Activated CD8-positive, alpha-beta T cell treated with anti-CD3 and anti-CD28 coated beads for 36 hours (primary cell): ENCODE data around the gene SOAT2. TPM values are rescaled to one million over a fixed set of nuclear protein-coding genes. Genes with fewer than 3 reads are reported as not detected.

Experiments
- ATAC-seq: fragments of 200-7000 bp; cut with Tn5 transposase; one replicate; pipeline ENCODE4 v1.10.0; 2021; ENCODE audit warnings: mild to moderate bottlenecking, moderate library complexity
- CTCF ChIA-PET: fragments of 350-600 bp; sonication (Branson Sonifier 250); formaldehyde crosslinking; loops from one replicate; lab custom pipeline; 2021; ENCODE audit warnings: antibody characterized with exemption; lab: Charles Lee
- POLR2A ChIA-PET: fragments of 350-600 bp; sonication (Branson Sonifier 250); formaldehyde crosslinking; loops from one replicate; lab custom pipeline; 2021; ENCODE audit warnings: antibody characterized with exemption; lab: Charles Lee
- DNase-seq: peaks from one replicate; pipeline ENCODE4 v3.0.0-alpha.2; 2020
- H3K27ac Mint-ChIP-seq: one replicate; pipeline ENCODE4 v1.8.0; 2021; ENCODE audit warnings: mild to moderate bottlenecking, mixed read lengths
- H3K27me3 Mint-ChIP-seq: one replicate; pipeline ENCODE4 v1.8.0; 2021; ENCODE audit warnings: mixed read lengths
- H3K36me3 Mint-ChIP-seq: one replicate; pipeline ENCODE4 v1.8.0; 2021; ENCODE audit warnings: low read depth, mixed read lengths
- H3K4me1 Mint-ChIP-seq: one replicate; pipeline ENCODE4 v1.8.0; 2021; ENCODE audit warnings: low read depth, mixed read lengths
- H3K4me3 Mint-ChIP-seq: one replicate; pipeline ENCODE4 v1.8.0; 2021; ENCODE audit warnings: mild to moderate bottlenecking, moderate library complexity, mixed read lengths
- H3K9me3 Mint-ChIP-seq: one replicate; pipeline ENCODE4 v1.8.0; 2021; ENCODE audit warnings: mixed read lengths
- CTCF ChIP-seq: fragments of 200-600 bp; IDR thresholded peaks from one replicate; pipeline ENCODE4 v1.8.0; 2022; ENCODE audit warnings: antibody characterized with exemption, mild to moderate bottlenecking
- intact Hi-C: fragments of 100-400 bp; cut with micrococcal nuclease; formaldehyde crosslinking; loops from one replicate; pipeline ENCODE4 v1.10.0; 2022
- total RNA-seq, 2 experiments: library from RNA; stranded (reverse); gene quantifications; one replicate each; pipeline ENCODE4 v1.2.3, GENCODE V29; 2021

Gene SOAT2
- total RNA-seq, 2 experiments from 2014 or later: 5.3 to 6.7 TPM

DNA sequence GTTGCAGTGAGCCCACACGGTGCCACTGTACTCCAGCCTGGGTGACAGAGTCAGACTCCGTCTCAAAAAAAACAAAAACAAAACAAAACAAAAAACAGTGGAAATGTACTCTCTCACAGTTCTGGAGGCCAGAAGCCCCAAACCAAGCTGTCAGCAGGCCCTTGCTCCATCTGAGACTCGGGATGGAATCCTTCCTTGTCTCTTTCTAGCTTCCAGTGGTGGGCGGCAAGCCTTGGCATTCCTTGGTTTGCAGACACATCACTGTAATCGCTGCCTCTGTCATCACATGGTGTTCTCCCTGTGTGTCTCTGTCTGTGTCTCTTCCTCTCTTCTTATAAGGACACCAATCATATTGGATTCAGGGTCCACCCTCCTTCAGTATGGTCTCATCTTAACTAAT lies 47.0 kb upstream of the SOAT2 start:
- no peaks in the 10 kb centered on the region for H3K36me3 Mint-ChIP-seq
- no peak for TF ChIP-seq CTCF
- no peak overlapping the region for H3K27ac Mint-ChIP-seq
- DNase-seq (no peak), ATAC-seq (no peak)
- H3K4me3 Mint-ChIP-seq: no peak overlapping the region
- H3K9me3 Mint-ChIP-seq: no peaks in the 10 kb centered on the region
- ChIA-PET CTCF (interaction anchor here (1.1 to 7.5 kb wide), 4 partner anchors 9 to 172 kb away, joined by 4 to 93 read pairs (median 13); partner anchors contain the start of gene IGFBP6), POLR2A (interaction anchor here (0.6 to 2.8 kb wide), 5 partner anchors 15 to 42 kb away, joined by 3 to 9 read pairs (median 4); partner anchors contain the start of gene SPRYD3)
- H3K27me3 Mint-ChIP-seq: no peaks in the 10 kb centered on the region
- H3K4me1 Mint-ChIP-seq: peaks cover 6% of the 10 kb centered on the region
- intact Hi-C loops: no loop called here

- intact Hi-C loops: no loop called here
- CTCF ChIA-PET: interaction anchor here (1.3 to 7.5 kb wide), 3 partner anchors 9 to 42 kb away, joined by 4 to 93 read pairs (median 8); no protein-coding TSS in a partner anchor
- no peak for ATAC-seq
- Mint-ChIP-seq H3K27ac (no peak overlapping the region), H3K36me3 (no peaks in the 10 kb centered on the region), H3K4me3 (no peak overlapping the region), H3K4me1 (peaks cover 6% of the 10 kb centered on the region), H3K9me3 (no peaks in the 10 kb centered on the region), H3K27me3 (no peaks in the 10 kb centered on the region)
- no peak for DNase-seq
- no peak for TF ChIP-seq CTCF
- POLR2A ChIA-PET: interaction anchor here (0.6 to 2.8 kb wide), 4 partner anchors 14 to 42 kb away, joined by 3 to 9 read pairs (median 4); partner anchors contain the start of gene SPRYD3
Observed at GRCh38 chr12:53056901-53057300, 46.4 kb upstream of the SOAT2 start.

DNA sequence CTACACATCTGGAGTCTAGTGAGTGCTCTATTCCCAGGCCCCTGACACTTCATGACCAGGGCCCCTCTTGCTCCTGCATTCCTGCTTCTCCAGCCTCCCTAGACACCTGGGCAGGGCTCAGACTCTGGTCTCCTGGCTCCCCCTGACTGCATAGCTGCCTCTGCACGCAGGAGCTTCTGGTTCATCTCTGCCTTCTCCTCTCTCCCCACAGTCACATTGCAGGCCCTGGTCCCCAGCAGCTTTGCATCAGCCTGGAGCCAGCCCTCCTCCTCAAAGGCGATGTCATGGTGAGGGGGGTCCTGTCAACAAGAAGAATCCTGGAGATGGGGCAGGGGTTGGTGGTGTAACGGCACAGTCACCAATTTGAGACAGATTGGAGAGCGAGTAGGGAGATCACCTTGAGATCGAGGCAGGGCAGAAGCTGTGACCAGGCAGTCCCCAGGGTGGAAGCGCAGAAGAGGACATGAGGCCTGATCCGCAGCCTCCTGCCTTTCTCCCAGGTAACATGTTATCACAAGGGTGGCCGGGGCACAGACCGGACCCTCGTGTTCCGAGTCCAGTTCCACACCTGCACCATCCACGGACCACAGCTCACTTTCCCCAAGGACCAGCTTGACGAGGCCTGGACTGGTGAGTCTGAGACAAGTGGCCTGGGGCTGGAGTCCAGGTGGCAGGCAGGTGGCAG lies 45.3 kb upstream of the SOAT2 start:
- ATAC-seq: no peak
- POLR2A ChIA-PET: interaction anchor here (0.8 to 1.2 kb wide), 2 partner anchors 8 to 52 kb away, joined by 3 to 4 read pairs; partner anchors contain the start of gene EIF4B

DNA sequence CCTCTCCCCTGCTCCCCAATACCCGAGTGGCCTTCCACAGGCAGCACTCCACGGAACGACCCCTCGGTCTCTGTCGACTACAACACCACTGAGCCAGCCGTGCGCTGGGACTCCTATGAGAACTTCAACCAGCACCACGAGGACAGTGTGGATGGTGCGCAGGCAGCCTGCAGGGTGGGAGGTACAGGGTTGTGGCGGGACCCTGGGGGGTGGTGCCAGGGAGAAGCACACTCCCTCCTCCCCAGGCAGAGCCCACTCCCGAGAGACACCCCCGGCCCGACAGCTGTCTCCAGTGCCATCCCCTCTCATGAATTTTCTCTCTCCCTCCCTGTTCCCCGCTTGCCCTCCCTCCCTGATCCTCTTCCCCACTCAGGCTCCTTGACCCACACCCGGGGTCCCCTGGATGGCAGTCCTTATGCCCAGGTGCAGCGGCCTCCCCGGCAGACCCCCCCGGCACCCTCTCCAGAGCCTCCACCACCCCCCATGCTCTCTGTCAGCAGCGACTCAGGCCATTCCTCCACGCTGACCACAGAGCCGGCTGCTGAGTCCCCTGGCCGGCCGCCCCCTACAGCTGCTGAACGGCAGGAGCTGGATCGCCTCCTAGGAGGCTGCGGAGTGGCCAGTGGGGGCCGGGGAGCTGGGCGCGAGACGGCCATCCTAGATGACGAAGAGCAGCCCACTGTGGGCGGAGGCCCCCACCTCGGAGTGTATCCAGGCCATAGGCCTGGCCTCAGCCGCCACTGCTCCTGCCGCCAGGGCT lies 44.4 kb upstream of the SOAT2 start:
- no peak for ATAC-seq
- H3K4me3 Mint-ChIP-seq: no peak overlapping the region
- peaks cover 2% of the 10 kb centered on the region for H3K4me1 Mint-ChIP-seq
- H3K27me3 Mint-ChIP-seq: no peaks in the 10 kb centered on the region
- DNase-seq: no peak
- no peaks in the 10 kb centered on the region for H3K36me3 Mint-ChIP-seq
- H3K27ac Mint-ChIP-seq: no peak overlapping the region
- intact Hi-C loops: no loop called here
- POLR2A ChIA-PET: interaction anchor here (1.6 kb wide), 1 partner anchor 40 kb away, joined by 7 read pairs; no protein-coding TSS in a partner anchor
- H3K9me3 Mint-ChIP-seq: no peaks in the 10 kb centered on the region
- TF ChIP-seq CTCF: no peak
- CTCF ChIA-PET: interaction anchor here (2.3 kb wide), 1 partner anchor 40 kb away, joined by 8 read pairs; no protein-coding TSS in a partner anchor

More for the DNA sequence above, 45.3 kb upstream of the SOAT2 start:
- Mint-ChIP-seq H3K4me1 (peaks cover 6% of the 10 kb centered on the region), H3K27me3 (no peaks in the 10 kb centered on the region), H3K9me3 (no peaks in the 10 kb centered on the region), H3K36me3 (no peaks in the 10 kb centered on the region), H3K4me3 (no peak overlapping the region), H3K27ac (no peak overlapping the region)
- no peak for TF ChIP-seq CTCF
- intact Hi-C loops: no loop called here
- DNase-seq: no peak
- CTCF ChIA-PET: interaction anchor here (1.2 to 7.5 kb wide), 3 partner anchors 8 to 101 kb away, joined by 3 to 93 read pairs (median 8); no protein-coding TSS in a partner anchor
